Measurements from ENCODE around the gene CPNE8. TPM values are rescaled to one million over a fixed set of nuclear protein-coding genes. Genes with fewer than 3 reads are reported as not detected.

CPNE8 gene
- total RNA-seq, 1 donor from 2014 or later = 8.4 TPM

DNA sequence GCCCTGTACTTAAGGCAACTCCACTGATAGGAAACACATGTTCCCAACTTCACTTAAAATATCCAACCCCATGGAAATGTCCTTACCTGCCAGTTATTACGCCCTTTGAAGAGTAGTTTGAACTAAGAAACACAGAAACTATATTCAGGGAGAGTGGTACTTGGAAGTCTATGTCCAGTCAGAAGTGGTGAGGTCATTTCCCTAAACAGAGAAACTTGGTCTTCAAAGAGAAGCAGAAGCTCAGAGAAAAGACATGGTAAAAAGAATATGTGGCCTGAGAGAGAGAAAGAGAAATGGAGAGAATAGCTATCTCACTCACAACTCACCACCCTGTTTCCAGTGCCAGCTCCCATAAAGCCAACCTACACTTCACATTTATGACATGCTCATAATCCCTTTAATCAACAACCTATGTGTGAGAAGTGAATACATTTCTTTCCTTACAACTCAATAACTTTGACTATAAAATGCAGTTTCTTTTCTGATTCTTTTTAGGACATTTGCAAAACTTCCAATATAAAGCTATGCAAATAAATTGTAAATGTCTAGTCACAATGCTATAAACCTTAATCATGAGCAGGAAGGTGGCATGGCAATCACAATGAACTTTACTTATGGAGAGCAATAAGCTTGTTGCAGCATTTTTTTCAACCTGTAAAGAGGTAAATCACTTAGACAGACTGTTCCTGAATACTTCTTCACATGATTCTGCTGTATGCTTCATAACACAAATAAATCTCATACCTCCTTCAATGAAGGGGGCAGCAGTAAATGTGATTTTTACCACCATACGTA, 67.1 kb downstream of the CPNE8 start:
- DNase-seq (ENCODE audit: low read depth, low spot score) = no peak

DNA sequence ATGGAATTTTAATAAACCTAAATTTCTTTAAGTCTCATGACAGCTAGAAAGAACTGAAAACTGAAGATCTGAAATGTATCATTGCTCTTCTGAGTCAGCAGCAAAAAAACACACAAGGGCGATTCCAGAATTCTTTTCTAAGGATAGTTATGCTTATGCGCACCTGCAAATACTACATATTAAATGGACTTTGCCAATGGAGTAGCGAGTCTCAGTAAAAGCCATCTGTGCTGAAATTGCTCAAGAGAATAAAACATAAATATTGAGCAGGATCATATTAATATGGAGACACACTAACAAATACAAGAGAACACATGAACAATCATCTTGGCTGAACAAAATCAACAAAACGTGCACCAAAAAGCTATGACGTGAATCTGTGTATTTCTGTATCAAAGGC, 73.7 kb downstream of the CPNE8 start:
- DNase-seq (ENCODE audit: low read depth, low spot score) = no peak

- no peak for DNase-seq (ENCODE audit: low read depth, low spot score)
These were observed 80.4 kb downstream of the CPNE8 start for GRCh38 chr12:38825006-38825405.

GRCh38 chr12:38823738-38824137, 81.7 kb downstream of the CPNE8 start:
- DNase-seq (ENCODE audit: low read depth, low spot score) = no peak

GRCh38 chr12:38823314-38823713, 82.1 kb downstream of the CPNE8 start:
- DNase-seq (ENCODE audit: low read depth, low spot score) = no peak

- no peak for DNase-seq (ENCODE audit: low read depth, low spot score)
These were observed 87.4 kb downstream of the CPNE8 start for GRCh38 chr12:38817942-38818341.

- DNase-seq (ENCODE audit: low read depth, low spot score) = no peak
These were observed 91.5 kb downstream of the CPNE8 start for GRCh38 chr12:38813923-38814322.

DNA sequence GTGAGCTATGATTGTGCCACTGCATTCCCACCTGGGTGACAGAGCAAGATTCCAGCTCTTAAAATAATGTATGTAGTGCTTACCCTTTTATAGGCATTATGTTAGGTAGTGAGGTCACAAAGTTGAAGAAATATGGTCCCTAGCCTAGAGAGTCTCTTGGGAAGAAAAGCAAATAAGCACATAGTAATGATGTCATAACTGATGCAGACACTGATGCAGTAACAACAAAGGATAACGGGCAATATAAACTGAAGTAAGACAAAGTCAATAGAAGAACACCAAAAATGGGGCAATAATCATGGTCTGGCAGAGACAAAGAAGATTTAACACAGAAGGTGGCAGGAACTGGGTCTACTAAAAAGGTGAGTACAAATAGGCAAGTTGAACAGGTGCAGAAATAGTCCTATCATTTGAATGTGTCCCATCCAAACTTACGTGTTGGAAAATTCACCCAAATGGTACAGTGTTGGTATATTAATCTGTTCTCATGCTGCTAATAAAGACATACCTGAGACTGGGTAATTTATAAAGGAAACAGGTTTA, 93.5 kb downstream of the CPNE8 start:
- DNase-seq (ENCODE audit: low read depth, low spot score) = no peak

- DNase-seq (ENCODE audit: low read depth, low spot score) = no peak
These were observed 95.6 kb downstream of the CPNE8 start for GRCh38 chr12:38809832-38810231.

DNA sequence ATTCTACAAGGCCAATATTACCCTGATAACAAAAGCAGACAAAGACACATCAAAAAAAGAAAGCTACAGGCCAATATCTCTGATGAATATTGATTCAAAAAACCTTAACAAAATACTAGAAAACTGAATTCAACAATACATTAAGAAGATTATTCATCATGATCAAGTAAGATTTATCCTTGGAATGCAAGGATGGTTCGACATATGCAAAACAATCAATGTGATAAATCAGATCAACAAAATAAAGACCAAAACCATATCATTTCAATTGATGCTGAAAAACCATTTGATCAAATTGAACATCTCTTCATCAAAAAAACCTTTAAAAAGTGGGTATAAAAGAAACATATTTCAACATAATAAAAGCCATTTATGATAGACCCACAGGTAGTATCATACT, 117.3 kb downstream of the CPNE8 start:
- no peak for DNase-seq (ENCODE audit: low read depth, low spot score)

DNA sequence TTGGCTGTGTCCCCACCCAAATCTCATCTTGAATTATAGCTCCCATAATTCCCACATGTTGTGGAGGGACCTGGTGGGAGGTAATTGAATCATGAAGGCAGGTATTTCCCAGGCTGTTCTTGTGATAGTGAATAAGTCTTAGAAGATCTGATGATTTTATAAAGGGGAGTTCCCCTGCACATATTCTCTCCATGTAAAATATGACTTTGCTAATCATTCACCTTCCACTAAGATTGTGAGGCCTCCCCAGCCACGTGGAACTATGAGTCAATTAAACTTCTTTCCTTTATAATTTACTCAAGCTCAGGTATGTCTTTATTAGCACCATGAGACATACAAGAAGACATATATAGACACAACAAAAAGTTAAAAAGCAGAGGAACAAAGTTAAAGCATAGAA, 120.0 kb downstream of the CPNE8 start:
- no peak for DNase-seq (ENCODE audit: low read depth, low spot score)

DNA sequence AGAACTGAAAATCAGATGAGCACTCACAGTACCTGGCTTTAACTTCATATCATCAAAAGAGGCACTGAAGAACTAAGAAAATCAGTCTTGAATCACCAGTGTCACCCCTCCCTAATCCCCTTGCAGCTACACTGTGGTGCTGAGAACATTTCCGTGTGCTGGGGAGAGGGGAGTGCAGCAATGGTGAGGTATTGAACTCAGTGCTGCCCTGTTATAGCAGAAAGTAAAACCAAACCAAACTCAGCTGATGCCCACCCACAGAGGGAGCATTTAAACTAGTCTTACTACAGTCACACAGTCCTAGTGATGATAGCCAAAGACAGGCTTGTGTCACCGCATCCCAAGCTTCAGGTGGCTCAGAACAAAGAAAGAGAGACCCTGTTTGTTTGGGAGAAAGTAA, 122.1 kb downstream of the CPNE8 start:
- DNase-seq (ENCODE audit: low read depth, low spot score) = no peak

- no peak for DNase-seq (ENCODE audit: low read depth, low spot score)
These were observed 123.0 kb downstream of the CPNE8 start for GRCh38 chr12:38782359-38782758.

- no peak for DNase-seq (ENCODE audit: low read depth, low spot score)
These were observed 128.7 kb downstream of the CPNE8 start for GRCh38 chr12:38776647-38777046.

DNA sequence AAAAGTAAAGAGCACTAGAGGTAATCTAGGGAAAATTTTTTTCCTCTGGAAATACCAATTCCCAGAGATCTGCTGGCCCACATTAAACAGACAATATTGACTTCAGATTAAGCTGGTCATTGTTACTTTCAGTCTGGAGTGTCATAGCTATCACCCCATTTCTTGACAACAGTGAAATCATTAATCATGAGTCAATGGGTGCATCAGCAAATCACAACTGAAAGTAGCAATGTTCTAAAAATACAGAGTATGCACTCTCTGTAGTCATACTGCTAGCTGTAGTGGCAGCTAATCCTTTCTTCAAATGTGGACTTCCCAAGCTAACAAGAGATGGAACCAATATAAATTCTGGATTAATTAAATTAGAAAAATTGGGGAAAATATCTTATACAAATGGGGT, 129.9 kb downstream of the CPNE8 start:
- no peak for DNase-seq (ENCODE audit: low read depth, low spot score)

GRCh38 chr12:38772437-38772836, 133.0 kb downstream of the CPNE8 start:
- no peak for DNase-seq (ENCODE audit: low read depth, low spot score)

- no peak for DNase-seq (ENCODE audit: low read depth, low spot score)
These were observed 133.5 kb downstream of the CPNE8 start for GRCh38 chr12:38771871-38772270.

GRCh38 chr12:38761636-38762342, 143.6 kb downstream of the CPNE8 start:
- no peak for DNase-seq (ENCODE audit: low read depth, low spot score)

GRCh38 chr12:38761111-38761510, 144.3 kb downstream of the CPNE8 start:
- DNase-seq (ENCODE audit: low read depth, low spot score) = no peak

- DNase-seq (ENCODE audit: low read depth, low spot score) = no peak
These were observed 145.8 kb downstream of the CPNE8 start for GRCh38 chr12:38759621-38760020.

DNA sequence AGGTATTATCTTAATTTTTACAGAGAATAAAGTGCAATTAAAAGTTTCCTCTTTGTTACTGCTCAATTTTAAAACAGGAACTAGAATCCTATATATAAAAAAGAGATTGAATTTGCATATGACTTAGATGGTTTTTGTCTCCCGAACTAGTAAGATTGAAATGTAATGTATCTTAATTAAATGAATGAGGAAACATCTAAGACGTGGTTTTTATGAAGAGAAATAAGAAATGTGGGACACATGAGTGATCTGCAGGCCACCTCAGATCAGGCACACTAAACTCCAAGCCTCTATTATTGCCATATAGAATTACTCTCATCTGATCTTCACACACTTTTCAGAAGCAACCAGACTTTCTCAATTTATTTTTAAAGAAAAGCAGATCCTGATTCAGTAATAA, 158.6 kb downstream of the CPNE8 start:
- no peak for DNase-seq (ENCODE audit: low read depth, low spot score)

GRCh38 chr12:38745601-38746000, 159.8 kb downstream of the CPNE8 start:
- no peak for DNase-seq (ENCODE audit: low read depth, low spot score)

DNA sequence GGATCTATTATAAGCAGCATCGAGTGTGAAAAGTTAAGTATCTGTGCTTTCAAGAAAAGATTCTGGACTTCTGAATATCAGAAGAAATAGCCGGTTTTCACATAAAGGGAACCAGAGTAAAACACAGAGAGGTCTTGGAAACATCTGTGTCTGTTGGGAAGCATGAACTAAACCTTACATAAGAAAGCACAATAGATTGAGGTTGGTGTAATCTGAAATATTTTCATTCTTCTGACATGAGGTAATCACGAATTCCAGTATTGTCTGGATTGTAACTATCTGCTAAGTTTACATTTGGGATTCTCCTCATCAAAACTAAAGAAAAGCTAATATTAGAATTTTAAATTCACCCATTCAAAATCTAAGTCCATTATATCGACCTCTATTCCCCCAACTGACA, 161.3 kb downstream of the CPNE8 start:
- no peak for DNase-seq (ENCODE audit: low read depth, low spot score)
